HG02763 (cell line): ENCODE data around the gene PHACTR3.

Experiments used
- ATAC-seq: cut with Tn5 transposase; IDR thresholded peaks from one replicate; pipeline ENCODE4 v1.9.1; 2021; ENCODE audit warnings: mild to moderate bottlenecking, moderate library complexity; ENCODE audit not compliant: unreplicated experiment

Gene PHACTR3

DNA sequence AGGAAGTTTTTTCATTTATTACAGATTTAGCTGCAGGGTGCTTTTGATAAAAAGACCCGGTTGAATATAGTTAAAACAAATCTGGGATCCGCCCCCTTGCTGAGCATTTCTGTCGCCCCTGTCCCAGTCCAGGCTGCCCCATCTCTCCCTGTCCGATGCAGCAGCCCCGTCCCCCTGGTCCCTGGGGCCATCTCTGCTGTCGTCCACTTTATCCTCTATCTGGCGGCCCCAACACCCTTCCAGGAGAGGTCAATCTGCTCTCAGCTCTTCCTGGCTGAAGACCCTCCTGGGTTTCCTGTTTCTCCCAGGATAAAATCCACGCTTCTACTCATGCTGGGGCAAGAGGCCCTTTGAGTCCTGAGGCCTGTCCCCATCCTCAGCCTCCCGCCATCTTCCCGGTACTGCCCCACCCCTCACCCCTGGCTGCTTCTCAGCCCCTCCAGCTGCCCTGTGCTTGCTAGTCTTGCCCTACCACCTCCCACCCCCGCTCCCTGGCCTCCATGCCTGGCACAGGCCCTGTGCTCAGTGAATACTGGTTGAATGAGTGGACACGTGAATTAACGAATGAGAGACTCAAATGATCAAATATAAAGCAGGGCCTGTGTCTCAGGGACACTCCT, 16.0 kb upstream of the PHACTR3 start:
- ATAC-seq, result no peak

DNA sequence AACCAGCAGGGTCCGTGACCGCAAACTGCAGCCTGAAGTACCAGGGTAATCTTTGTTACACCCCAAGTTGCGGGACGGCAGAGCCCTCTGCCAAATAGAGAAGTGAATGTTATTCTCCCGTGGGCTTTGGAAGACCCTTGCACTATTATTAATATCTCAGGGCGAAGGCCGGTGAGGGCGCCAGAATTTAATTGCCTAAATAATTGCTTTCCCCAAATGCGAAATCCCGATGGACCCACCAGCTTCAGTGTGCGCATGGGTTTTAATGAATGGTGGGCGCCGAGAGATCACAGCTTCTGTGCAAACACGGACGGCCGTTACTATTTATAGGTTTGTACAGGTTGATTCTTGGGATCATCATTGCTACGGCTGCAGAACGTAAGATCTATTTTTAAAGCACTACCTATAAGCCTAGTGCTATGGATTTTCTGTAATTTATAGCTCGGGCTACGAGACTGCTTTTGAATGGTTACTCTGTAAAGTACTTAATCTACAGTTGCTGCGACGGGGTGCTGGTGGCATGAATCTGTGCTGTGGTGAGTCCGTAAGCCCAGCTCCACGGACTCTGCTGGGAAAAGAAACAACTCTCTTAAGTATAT, 15.2 kb upstream of the PHACTR3 start:
- ATAC-seq, result no peak

DNA sequence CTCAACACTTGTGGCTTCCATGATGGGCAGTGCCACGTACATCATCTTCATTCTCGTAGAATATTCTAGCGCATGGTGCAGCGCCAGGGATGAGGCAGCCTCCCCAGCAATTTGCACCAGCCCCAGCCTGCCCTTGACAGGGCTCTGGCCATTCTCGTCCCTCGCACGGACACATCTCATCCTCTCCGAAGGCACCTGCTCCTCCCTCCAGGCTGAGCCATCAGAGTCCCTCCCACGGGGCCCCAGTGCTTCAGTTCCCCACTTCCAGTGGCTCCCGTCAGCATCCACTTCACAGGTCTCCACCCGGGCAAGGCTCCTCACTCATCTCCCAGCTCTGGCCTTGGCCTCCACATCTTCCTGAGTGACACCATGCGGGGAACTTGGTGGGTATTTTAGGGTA, 13.3 kb upstream of the PHACTR3 start:
- no peak for ATAC-seq

DNA sequence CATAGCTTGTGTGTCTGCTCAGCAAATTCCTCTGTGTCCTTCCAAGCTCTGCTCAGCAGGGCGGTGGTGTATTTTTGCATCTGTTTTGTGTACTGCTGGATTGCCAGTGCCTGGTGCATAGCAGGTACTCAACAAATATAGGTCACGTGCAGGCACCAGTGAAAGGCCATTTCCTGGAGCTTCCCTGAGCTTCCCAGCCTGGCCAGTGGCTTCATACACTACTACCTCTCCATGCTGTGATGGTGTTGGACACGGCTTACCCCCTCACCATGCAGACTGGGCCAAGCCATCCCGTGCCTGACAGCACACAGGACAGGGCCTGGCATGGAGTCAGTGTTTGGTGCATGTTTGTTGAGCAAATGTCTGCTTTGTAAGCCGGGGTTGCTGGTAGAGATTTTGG, 7.7 kb upstream of the PHACTR3 start:
- ATAC-seq, result no peak

DNA sequence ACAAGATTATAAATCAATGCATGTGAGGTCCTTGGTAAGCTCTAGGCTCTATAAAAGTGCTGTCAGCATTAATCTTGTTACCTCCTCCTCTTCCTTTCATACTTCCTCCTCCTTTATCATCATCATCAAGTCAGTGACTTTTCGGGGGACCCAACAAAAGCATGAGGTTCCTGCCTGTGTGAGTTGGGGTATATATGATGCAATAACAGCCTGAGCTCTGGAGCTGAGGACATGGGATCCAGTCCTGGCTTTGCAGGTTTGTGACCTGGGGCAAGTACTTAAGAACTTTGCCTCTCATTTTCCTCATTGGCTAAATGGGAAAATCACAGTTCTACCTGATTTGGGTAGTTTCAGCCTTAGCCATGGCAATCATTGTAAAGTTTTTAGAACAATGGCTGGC, 7.1 kb upstream of the PHACTR3 start:
- no peak for ATAC-seq

DNA sequence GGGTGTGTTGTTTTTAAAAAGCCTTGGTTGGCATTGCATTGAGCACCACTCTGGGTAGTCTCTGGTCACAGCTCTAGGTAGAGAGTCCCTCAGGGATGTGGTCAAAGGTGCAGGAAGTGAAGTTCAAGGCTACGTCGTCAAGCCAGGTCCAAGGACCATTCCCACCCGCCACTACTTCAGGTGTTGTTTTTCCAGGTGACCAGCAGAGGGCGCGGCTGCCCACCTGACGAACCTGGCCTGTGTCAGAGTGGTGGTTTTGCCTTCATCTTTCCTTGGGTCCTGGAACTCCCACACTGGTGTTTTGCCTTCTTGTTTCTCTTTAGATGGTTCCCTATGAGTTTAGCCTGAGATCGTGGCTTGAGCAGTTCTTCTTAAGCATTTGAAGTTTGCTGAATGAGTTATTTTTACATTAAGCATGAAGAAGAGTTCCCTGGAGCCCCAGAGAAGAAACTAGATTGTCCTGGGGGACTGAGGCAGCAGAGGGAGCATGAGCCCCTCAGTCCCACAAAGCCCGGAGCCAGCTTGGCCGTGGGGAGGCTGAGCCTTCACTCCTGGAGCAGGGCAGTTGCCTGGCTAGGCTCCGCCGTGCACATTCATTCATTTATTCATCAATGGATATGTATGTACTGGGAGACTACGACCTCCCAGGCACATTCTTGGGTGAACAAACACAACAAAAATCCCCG, 5.6 kb upstream of the PHACTR3 start:
- ATAC-seq, result no peak

- ATAC-seq, result no peak
Measured at GRCh38 chr20:59599941-59600340, 4.4 kb upstream of the PHACTR3 start.

DNA sequence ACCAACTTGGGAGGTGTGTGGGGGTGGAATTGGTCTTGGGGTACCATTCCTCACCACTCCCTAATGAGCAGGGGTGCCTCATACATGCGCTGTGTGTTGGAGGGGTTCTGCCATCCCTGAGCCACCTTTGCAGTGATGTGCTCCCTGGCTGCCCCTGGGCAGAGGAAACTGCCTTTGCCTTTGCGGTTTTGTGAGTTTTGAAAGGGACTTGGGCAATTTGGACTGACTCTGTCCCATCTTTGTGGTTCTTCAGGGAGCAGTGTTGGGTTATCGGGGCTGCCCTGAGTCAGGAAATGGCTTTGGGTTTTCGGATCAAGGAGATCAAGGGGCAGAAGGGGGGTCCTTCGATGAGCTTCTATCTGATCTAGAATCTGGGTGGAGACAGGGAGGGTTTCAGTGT, 3.9 kb upstream of the PHACTR3 start:
- no peak for ATAC-seq

- no peak for ATAC-seq
Measured at GRCh38 chr20:59602546-59603080, 1.7 kb upstream of the PHACTR3 start.

GRCh38 chr20:59603176-59603575, 1.2 kb upstream of the PHACTR3 start:
- no peak for ATAC-seq

- ATAC-seq, result no peak
Measured at GRCh38 chr20:59604741-59605600, 631 bp downstream of the PHACTR3 start.

DNA sequence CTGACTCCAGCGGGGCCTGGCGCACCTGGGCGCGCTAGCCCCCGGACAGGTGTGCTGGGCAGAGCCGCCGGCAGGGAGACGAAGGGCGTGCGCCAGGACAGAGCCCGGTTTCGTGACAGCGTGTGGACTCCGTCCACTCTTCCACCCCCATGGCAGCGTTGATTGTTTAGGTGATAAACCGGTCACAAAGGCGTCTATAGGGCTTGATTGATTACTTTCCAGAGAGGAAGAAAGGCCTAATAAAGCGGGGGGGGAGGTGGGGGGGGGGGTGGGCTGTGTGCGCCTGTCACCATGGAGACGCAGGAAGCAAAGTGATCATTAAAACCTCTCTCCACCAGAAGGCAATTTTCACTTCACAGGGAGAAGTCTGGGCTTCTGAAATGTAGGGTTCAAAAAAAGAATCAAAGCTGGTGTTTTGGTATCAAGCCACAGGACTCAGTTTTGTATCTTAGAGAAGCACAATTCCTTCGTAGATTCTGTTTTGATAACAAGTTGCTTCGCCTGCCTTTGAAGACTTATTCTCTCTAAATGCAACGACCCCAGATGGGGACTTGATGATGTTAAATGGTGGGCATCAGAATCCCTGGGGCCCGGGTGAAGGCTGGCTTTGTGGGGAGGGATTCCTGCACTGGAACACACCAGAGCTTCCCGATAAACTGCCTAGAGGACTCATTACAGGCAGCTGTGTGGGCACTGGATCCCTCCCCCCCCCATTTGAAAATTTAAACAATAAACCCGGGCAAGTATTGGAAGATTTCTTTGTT, 1.4 kb downstream of the PHACTR3 start:
- no peak for ATAC-seq

DNA sequence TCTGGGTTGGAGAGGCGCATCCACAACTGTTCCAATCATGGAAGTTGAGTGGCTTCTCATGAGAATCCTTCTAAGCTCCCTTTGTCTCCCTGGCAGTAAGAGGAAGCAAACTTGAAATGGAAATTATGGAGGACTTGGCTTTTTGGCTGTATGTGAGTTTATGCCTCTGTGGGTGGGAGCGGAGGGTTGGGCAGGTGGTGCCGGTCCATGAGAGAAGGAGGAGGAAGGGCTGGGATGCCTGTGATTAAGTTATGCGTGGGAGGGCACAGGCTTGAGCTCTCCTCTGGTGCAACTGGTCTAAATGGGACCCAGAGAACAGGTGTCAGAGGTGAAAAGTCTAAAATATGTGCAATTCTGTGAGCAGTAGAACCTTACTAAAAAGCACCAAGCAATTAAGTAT, 2.2 kb downstream of the PHACTR3 start:
- ATAC-seq, result no peak

DNA sequence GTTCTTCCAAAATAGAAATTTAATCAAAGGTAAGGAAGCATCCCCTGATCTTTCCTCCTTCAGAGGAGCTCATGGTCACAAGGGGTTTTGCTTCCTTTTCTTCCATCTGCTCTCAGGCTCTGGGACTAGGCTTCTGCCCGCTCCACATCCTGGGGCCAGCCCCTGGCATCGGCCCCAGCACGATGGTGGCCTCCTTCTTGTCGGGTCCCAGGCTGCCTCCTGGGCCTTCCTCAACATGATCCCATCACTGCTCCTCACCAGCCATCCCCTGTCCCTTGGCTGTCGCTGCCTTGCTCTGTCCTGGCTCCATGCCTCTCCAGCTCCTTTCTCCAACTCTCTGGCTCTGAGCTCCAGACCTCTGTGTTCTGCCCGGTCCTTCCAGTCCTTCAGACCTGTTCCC, 4.1 kb downstream of the PHACTR3 start:
- ATAC-seq, result no peak

DNA sequence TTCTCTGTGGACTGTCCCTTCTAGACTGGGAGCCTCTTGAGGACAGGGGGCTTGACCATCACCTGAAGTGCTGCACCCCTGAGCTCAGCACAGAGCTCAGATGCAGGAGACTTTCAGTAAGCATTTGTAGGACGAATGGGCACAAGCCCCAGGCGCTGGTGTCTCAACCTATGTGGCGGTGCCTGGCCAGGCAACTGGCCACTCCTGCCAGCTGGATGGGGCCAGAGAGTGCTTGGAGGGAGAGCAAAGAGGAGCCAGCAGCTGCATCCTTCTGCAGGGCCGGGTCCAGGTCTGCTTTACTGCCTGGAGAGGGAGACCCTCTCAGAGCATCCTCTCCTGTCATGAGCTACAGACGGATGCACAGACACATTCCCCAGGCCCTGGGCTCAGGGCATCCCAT, 4.5 kb downstream of the PHACTR3 start:
- no peak for ATAC-seq

DNA sequence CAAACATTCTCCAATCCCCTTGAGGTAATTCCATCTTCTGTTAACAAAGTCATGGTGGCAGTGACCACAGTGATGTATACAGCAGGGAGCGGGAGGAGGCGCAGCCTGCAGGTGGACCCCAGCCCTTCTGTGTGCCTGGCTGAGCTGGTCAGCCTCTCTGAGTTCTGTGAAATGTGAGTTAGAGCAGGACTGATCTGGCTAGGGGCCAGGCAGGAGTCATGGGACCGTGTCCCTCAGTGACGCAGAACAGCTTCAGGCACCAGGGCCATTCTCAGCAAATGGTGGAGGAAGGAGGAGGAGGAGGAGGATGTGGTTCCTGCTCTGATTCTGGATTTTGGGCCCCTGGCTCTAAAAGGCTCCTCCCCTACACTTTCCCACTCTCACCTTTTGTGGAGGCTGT, 6.9 kb downstream of the PHACTR3 start:
- ATAC-seq, result no peak

DNA sequence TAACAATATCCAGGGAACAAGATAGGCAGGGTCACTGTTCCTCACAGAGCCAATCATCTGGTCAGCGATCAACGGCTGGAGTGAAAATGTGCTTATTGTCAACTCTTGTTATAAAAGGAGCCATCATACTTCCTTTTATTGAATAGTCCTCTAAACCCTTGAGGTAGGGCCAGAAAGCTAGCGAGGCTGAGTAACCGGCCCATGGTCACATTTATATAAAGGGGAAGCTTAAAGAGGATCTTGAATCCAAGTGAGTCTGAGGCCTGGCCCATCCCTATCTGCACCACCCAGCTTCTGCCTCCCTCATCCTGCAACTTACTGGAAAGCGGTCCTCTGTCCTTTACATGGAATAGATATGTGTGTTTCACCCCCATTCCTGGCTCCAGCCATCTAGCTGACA, 9.5 kb downstream of the PHACTR3 start:
- no peak for ATAC-seq

DNA sequence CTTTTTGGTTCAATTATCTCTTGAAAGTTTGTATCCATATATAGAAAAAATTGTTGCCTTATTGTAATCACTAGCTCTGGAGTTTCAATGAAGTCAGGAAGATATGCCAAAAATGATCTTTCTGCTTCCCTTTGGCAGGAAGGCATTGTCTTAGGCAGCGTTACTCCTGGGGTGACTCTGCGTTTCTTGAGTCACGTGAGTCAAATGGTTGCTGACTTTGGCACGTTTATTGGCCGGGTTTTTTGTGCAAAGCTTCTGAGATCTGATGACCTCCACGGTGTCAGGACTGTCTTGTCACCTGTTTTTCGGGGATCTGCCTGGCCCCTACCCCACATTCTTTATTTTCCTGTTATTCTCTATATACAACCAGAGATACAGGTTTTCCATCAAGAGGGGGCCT, 10.4 kb downstream of the PHACTR3 start:
- no peak for ATAC-seq

GRCh38 chr20:59616306-59616705, 12.0 kb downstream of the PHACTR3 start:
- ATAC-seq, result no peak

DNA sequence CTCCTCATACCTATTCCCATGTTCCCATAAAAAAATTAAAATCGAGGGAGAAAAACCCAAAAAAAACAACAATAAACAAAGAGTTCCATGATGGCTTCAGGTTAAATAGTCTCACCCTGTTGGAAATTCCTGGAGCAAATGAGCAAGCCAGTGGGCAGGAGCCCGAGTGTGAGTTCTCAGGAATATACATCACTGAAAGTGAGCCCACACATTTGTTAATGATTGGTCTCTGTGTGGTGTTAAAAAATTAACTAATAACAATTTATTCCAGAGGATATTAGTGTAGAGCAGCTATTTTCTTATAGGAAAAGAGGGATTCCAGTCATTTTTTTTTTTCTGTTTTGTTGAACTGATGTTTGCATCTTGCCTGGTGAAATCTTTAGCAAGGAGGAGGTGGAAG, 12.9 kb downstream of the PHACTR3 start:
- ATAC-seq, result no peak

DNA sequence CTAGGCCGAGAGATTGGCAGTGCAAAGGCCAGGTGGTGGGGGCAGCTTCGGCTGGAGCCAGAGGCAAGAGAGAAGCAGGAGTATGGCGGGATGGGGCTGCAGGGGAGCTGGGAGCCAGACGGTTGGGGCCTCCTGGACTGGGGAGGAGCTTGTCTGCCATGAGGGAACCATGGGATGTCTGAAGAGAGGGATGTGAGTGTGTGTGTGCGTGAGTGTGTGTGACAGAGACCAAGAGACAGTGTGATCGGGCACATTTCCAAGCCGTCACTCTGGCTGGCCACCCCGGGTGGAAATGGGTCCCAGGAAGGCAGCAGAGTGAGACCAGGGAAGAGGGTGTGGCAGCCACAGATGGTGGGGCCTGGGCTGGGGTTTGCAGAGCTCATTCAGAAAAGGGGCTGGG, 13.8 kb downstream of the PHACTR3 start:
- ATAC-seq, result no peak
